ENCODE data around the gene OR10G7.
"Not testable (repeated sequence)": the region's sequence is repeated elsewhere in the genome, so short reads cannot be mapped to it uniquely, and the experiment has no call there.

The OR10G7 gene

GRCh38 chr11:124039557-124039956 is 1.6 kb downstream of the OR10G7 start:
- no peak for DNase-seq (ENCODE audit: low spot score)

GRCh38 chr11:124036666-124037065 is 4.5 kb downstream of the OR10G7 start:
- no peak for DNase-seq (ENCODE audit: low spot score)

- DNase-seq (ENCODE audit: low spot score), result no peak
Measured at GRCh38 chr11:124026498-124026897, 14.6 kb downstream of the OR10G7 start, which contains the start of gene OR10G8. OR10G8 (plus strand) TSS chr11:124026798; CDS start chr11:124029623, 2,825 bp downstream.

GRCh38 chr11:124015837-124016236 is 25.3 kb downstream of the OR10G7 start:
- not testable (repeated sequence) for DNase-seq (ENCODE audit: low spot score)

GRCh38 chr11:124012697-124013096 is 28.4 kb downstream of the OR10G7 start, which contains the start of gene OR10G4:
OR10G4 (plus strand) TSS chr11:124012997; CDS start chr11:124015575, 2,578 bp downstream.
- no peak for DNase-seq (ENCODE audit: low spot score)

GRCh38 chr11:123995119-123995518 is 46.0 kb downstream of the OR10G7 start, which contains the start of gene OR10G6:
OR10G6 (minus strand) TSS chr11:123995161; CDS start chr11:123995161, 0 bp downstream.
- DNase-seq (ENCODE audit: low spot score), result no peak
